CD4-positive, alpha-beta T cell treated with Interferon alpha-2 for 1 hour (primary cell): ENCODE results near the gene ID1.
"Not testable (repeated sequence)": the region's sequence is repeated elsewhere in the genome, so short reads cannot be mapped to it uniquely, and the experiment has no call there.

Source experiments
- DNase-seq, 2 donors: peaks; one replicate each; pipeline ENCODE4 v3.0.0-alpha.2; 2020 to 2022

ID1 gene

DNA sequence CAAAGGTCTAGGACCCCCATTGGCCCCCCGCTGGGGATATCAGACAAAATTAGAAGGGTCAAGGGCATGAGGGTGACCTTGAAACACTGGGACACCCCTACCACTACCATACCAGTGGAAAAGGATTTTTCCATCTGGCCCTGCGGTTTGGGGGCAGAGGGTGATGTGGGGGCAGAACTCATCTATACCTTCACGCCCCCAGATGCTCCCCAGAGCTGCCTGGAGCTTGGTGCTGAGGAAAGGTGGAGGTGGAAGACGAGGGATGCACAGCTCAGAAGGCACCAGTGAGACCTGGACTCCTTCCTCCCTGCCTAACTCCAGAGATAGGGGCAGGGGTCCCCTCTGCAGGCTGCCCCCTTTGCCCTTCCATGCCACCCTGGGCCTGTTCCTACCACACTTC, 33.7 kb downstream of the ID1 start:
- DNase-seq: no peak

GRCh38 chr20:31640259-31640658, 35.2 kb downstream of the ID1 start:
- DNase-seq: no peak

DNA sequence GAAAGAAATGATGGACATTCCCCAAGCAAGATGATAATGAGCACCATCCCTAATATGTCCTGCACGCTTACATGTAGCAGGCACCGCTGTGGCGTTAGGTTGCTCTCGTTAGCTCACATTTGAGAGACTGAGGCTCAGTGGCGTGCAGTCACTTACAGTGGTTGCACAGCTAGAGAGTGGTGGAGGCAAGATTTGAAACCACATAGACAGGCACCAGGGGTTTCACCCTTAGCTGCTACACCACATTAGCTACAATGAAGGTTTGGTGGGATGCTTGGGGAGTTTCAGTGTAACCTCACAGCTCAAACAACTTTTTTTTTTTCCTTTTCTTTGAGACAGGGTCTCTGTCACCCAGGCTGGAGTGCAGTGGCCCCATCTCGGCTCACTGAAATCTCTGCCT, 36.3 kb downstream of the ID1 start:
- DNase-seq: no peak

GRCh38 chr20:31642837-31643236, 37.7 kb downstream of the ID1 start:
- no peak for DNase-seq

DNA sequence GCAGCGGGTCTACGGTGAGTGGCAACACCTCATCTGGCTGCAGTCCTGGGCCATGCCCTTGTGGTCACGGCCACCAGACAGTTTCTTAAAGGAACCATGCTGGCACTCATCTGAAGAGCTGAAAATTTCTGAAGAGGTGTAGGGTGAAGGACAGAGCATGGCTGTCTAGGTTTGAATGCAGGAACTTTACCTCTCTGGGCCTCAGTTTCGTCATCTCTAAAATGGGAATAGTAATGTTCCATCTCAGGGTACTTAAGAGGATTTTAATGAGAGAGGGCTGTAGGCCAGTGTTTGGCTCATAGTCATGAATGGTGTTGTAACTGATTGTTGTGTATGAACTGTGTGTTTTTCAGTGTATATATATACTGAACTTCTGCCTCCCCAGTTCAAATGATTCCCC, 38.4 kb downstream of the ID1 start:
- DNase-seq: no peak

- DNase-seq: no peak
Observed at GRCh38 chr20:31644701-31645100, 39.6 kb downstream of the ID1 start.

GRCh38 chr20:31648104-31648503, 43.0 kb downstream of the ID1 start:
- DNase-seq: not testable (repeated sequence)

- no peak for DNase-seq
Observed at GRCh38 chr20:31652917-31653396, 47.9 kb downstream of the ID1 start.

DNA sequence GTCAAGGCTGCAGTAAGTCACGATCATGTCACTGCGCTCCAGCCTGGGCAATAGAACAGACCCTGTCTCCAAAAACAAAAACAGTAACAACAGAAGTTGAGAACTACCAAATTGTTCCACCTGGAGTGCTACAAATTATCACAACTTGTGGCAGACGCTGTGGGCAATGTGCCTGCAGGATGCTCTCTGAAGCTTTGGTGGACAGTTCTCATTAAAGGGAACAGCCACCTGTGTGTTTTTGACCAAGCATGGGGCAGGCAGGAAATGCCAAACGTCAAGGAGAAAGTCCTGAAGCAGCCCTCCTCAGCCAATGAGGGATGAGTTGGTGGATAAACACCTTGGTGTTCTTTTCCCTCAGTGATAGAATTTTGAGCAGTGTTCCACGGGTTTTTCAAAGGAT, 48.5 kb downstream of the ID1 start:
- no peak for DNase-seq

- no peak for DNase-seq
Observed at GRCh38 chr20:31654534-31654933, 49.4 kb downstream of the ID1 start.
